GM21529 (cell line): ENCODE results near the gene ARHGDIA.

Experiments used
- ATAC-seq: cut with Tn5 transposase; IDR thresholded peaks from one replicate; pipeline ENCODE4 v1.9.1; 2021; ENCODE audit not compliant: unreplicated experiment

The ARHGDIA gene

DNA sequence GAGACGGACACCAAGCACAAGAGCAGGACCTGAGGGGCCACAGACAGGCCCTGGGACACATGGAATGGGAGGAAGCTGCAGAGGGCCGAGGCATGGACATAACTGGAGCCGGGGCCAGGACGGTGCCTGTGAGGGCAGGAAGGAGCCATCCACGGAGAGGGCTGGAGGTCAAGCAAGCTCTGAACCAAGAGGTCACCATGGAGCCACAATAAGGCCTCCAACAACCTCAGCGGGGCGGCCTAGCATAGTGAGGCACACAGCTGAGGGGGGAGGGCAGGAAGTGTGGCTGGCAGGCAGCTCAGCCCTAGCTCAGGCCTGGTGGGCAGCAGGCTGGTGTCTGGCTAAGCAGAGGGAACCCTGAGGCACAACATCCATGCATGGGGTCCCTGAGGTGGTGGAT is 42.5 kb downstream of the ARHGDIA start:
- ATAC-seq: no peak

DNA sequence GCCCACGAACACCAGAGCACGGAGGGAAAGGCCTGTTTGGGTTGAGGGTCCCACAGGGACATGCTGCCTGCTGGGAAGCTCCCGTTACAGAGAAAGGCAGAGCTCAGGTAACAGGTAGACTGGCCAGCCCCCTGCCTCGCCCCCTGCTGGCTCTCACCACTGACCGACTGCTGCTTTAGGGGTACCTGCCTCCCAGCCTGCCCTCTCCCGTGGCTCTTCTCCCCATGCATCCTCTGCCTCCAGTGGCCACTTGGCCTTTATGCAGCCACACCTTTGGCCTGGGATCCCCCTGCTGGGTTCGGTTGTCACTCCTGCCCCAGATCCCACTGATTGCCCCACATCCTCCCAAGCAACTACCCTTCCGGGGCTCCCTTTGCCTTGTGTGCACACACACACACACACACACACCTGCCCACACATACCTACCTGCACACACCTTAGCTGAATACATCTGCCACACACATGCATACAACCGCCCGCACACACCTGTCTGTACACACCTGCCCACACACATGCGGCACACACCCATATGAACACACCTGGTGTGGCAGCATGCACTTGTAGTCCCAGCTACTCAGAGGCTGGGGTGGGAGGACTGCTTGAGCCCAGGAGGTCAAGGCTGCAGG is 45.2 kb downstream of the ARHGDIA start:
- ATAC-seq: no peak

DNA sequence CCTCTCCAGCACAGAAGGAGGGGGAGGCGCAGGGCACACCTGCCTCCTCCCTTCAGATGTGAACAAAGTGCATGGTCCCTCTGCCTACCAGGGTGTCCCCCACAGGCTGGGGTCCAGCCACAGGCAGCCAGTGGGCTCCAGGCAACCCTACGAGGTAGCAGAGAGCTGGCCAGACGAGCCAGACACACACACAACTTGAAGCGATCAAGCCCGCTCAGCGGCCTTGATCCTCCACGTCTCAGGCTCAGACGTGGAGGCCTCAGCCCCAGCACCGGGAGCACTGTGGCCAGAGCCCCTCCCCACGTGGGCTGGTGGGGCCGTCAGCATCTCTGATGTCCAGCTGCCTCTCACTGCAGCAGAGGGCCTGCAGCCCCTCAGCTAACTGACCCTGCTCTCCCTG is 46.5 kb downstream of the ARHGDIA start:
- no peak for ATAC-seq

DNA sequence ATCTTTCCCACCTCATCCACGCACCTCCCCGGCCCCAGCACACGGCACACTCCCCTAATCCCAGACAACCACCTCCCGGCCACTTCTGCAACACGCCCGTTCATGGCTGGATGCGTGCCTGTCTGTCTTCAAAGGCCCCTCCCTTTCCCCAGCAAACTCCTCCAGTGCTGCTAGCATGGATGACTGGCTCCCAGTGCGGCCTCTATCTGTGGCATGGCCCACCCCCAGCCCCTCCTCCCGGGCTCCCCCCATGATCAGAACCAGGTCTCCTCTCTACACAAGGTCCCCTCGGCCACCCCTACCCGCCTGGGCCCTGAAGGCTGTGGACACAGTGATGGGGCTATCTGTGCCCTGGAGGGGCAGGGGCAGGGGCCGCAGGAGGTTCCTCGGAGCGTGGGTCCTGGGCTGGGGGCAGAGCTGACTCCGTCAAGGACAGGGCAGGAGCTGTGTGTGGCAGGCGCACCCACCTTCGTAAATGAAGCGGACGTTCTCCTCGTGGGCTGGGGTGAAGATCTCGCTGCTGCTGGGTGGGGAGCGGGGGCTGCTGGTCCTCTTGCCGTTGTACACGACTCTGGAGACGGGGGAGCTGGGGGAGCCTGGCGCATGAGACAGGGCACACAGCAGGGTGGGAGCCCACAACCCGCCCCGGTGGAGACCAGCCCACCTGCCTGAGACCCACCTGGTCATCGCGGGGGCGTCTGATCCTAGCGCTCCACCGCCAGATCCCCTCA is 47.2 kb downstream of the ARHGDIA start:
- no peak for ATAC-seq

DNA sequence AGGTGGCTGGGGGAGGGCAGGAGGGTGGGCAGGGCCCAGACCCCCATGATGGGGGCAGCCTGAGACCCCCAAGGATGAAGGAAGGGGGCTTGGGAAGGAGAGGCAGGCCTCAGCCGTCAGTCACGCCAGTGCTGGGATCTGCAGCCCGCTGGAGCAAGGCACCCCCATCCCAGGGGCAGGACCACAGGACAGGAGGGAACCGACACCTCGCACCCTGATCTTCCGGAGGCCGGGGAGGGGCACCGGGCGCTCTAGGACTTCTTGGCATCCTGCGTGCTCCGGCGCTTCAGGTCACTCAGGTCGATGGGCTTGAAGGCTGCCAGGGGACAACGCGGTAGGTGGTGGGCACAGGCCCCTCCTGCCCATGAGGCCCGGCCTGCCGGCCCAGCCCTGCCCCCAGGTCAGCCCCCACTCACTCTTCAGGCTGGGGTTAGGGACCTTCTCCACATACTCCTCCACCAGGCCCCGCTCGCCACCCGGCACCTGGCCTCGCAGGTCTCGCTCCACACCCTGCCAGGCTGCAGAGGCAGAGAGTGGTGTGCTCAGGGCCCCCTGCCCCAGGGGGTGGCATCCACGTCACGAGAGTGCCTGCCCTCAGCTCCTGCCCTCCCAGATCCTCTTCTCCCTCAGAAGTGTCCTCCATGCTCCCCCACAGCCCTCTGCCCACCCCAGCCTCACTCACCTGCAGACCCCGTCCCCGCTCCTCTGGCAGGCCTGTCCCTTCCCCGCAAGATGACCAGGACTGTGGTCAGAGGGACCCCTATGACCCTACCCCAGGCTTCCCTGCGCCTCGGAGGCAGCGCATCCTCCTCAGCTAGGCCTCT is 47.9 kb downstream of the ARHGDIA start:
- no peak for ATAC-seq

DNA sequence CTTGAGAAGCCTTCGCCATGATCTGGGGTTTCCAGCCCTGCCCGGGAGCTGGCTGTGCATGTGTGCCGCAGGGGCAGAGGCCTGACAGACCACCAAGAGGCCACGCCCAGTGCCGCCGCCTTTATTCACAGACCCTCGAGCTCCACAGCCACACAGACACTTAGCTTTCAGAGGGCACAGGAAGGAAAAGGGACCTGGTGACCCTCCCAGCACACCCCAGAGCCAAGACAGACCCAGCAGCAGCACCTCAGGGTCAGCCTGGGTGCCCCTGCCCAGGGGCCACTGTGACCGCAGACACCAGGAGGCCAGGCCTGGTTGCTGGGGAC is 48.9 kb downstream of the ARHGDIA start:
- ATAC-seq: no peak

DNA sequence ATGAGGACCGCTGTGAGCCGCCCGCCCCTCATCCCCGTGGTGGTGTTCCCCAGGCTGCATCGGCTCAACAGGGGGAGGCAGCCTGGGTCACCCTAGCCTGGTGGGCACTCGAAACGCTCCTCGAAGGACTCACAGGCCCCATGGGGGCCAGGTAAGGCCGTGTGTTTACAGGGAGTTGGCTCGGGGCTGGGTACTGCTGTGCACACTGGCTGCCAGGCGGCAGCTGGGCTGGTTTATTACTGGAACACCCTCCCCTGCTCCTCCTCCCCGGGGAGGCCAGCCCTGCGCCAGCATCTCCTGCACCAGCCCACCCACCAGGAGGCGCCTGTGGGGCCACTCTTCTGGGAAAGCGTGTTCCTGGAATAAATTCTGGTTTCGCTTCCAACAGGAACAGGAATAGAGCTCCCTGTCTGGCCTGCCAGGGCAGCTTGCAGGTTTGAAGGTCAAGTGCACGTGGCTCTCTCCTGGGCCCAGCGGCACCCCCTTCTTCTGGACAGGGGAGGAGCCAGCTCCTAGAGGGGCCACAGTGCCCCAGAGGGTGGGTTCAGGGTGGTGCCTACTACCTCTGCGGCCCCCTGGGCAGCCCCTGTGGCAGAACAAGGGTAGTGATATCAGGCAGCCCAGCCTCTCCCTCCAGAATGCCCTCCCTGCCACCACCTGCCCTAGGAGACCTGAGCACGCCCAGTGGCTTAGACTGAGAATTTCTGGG is 49.4 kb downstream of the ARHGDIA start:
- no peak for ATAC-seq

DNA sequence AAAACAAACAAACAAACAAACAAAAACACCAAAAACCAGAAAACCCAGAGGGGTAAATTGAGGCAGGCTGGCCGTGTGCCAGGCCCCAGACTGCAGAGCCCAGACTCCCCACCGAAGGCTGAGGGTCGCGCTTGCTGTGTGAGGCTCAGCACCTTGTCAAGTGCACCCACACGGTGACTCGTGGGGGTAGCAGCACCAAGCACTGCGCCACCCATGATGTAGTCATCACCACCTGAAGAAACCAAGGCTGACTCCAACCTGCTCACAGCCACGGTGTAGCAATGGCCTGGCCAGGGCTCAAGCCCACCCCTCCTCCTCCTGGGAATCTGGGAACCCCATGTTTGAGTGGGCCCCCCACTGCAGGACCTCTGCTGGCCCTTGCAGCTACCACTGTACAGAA is 50.0 kb downstream of the ARHGDIA start:
- ATAC-seq: no peak

DNA sequence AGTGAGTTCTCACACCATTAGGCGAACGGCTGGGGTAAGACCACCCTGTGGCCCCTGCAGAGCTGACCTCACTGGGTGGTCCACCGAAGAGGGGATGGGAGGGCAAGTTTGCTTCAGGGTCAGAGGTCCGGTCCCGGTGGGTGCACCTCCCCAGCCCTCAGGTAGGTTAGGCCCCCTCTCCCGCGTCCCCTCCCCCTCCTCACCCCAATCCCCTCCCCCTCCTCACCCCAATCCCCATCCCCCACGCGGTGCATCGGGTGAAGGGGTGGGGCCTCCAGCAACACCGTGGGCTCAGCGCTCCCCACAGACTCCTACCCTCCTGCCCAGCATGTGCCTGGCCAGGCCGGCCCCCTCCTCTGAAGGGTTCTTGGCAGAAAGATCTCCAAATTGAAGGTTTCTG is 51.4 kb downstream of the ARHGDIA start:
- no peak for ATAC-seq

DNA sequence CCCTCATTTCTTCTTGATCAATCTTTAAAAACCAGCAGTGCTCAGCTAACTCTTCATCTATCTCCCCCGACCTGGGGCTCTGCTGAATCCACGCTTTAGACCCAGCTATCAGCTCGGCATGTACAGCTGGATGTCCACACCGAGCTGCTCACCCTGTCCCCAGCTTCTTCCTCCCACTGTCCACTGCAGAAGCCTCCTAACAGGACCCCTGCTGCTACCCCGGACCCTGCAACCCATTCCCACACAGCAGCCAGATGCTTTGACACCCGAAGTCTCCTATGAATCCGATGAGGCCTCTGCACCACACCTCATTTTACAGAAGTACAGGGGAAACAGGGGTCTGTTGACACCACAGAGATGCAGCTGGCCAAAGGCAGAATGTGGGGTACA is 53.4 kb downstream of the ARHGDIA start:
- no peak for ATAC-seq
